Right ventricle myocardium inferior (tissue), 1 donor: ENCODE data around the gene RGN. TPM values are rescaled to one million over a fixed set of nuclear protein-coding genes. Genes with fewer than 3 reads are reported as not detected.

ENCODE experiments used
- ATAC-seq: fragments of 200-7000 bp; cut with Tn5 transposase; one replicate; pipeline ENCODE4 v1.9.1; 2020; ENCODE audit warnings: mild to moderate bottlenecking, moderate library complexity
- DNase-seq: peaks from one replicate; pipeline ENCODE4 v3.0.0; 2021; ENCODE audit errors: missing footprints
- intact Hi-C: fragments of 100-400 bp; cut with DNase I; formaldehyde crosslinking; loops from one replicate; pipeline ENCODE4 v1.11.0; 2022
- long read RNA-seq: library from polyadenylated mRNA; unstranded; transcript quantifications from one replicate; pipeline ENCODE4 v2.0.0, GENCODE V29; 2021
- total RNA-seq: library from RNA; stranded (reverse); fragmentation: NEBNext Ultra II Directional; extraction: Animal tissue kit (Norgen Biotek cat#: 25700); gene quantifications from one replicate; pipeline ENCODE4 v1.2.1, GENCODE V29; 2021
- donor health status: DM: no; HTN: yes; CAD: no; lungs with severe emphysema.

The RGN gene
- 14.1 TPM for total RNA-seq
- long read RNA-seq, transcript RGN-202 (7 exons, 1,611 nt), result major isoform, 5 of 9 reads
- long read RNA-seq, partial matches to known transcripts, result 1 of 9 reads
- long read RNA-seq, other reads (novel, unspliced or antisense), result 0 of 9 reads

- ATAC-seq (peak; percentile 67), DNase-seq (no peak)
Measured at GRCh38 chrX:47078129-47079043, at the start of gene RGN. Gene RGN (plus strand): TSS chrX:47078443. CDS start chrX:47081145, 2,702 bp downstream.

GRCh38 chrX:47030339-47030738 lies 47.9 kb upstream of the RGN start:
- ATAC-seq, result no peak
- DNase-seq, result no peak
- intact Hi-C loops, result loop anchor here (1.0 to 5.0 kb wide), 2 partner anchors 127 to 268 kb away; no protein-coding TSS in a partner anchor

More at GRCh38 chrX:47078129-47079043, at the start of gene RGN:
- intact Hi-C loops, result no loop called here

GRCh38 chrX:47047989-47048388 lies 30.3 kb upstream of the RGN start:
- intact Hi-C loops, result no loop called here
- no peak for DNase-seq
- no peak for ATAC-seq

- no peak for DNase-seq
- no peak for ATAC-seq
- intact Hi-C loops, result no loop called here
Measured at GRCh38 chrX:47059142-47059874, 18.9 kb upstream of the RGN start.

GRCh38 chrX:47060708-47061107 lies 17.5 kb upstream of the RGN start:
- ATAC-seq (no peak), DNase-seq (no peak)
- intact Hi-C loops, result no loop called here

GRCh38 chrX:47061238-47061919 lies 16.9 kb upstream of the RGN start:
- DNase-seq (no peak), ATAC-seq (no peak)

GRCh38 chrX:47063179-47063578 lies 15.1 kb upstream of the RGN start:
- ATAC-seq, result no peak
- intact Hi-C loops, result no loop called here
- DNase-seq, result no peak

More at GRCh38 chrX:47061238-47061919, 16.9 kb upstream of the RGN start:
- intact Hi-C loops, result no loop called here

GRCh38 chrX:47068214-47068613 lies 10.0 kb upstream of the RGN start:
- intact Hi-C loops, result no loop called here
- no peak for DNase-seq
- no peak for ATAC-seq

GRCh38 chrX:47068720-47069119 lies 9.5 kb upstream of the RGN start:
- DNase-seq (no peak), ATAC-seq (no peak)
- intact Hi-C loops, result no loop called here

- intact Hi-C loops, result no loop called here
- no peak for DNase-seq
- ATAC-seq, result no peak
Measured at GRCh38 chrX:47080215-47080914, 2.1 kb downstream of the RGN start.

GRCh38 chrX:47080915-47081236 lies 2.6 kb downstream of the RGN start:
- no peak for ATAC-seq
- intact Hi-C loops, result no loop called here
- DNase-seq, result no peak

GRCh38 chrX:47091149-47091775 lies 13.0 kb downstream of the RGN start:
- intact Hi-C loops, result loop anchor here (5.0 to 10.0 kb wide), 2 partner anchors 189 to 336 kb away; partner anchors contain the start of gene SLC9A7
- DNase-seq, result no peak
- ATAC-seq, result no peak

GRCh38 chrX:47093248-47093647 lies 15.0 kb downstream of the RGN start:
- DNase-seq (no peak), ATAC-seq (no peak)
- intact Hi-C loops, result loop anchor here (5.0 to 10.0 kb wide), 2 partner anchors 191 to 338 kb away; partner anchors contain the start of gene SLC9A7

GRCh38 chrX:47093860-47094259 lies 15.6 kb downstream of the RGN start:
- intact Hi-C loops, result loop anchor here (5.0 to 10.0 kb wide), 2 partner anchors 192 to 339 kb away; partner anchors contain the start of gene SLC9A7
- DNase-seq (no peak), ATAC-seq (no peak)

- ATAC-seq (no peak), DNase-seq (no peak)
- intact Hi-C loops, result loop anchor here (10.0 kb wide), 1 partner anchor 342 kb away; the partner anchor contains the start of gene SLC9A7
Measured at GRCh38 chrX:47097018-47097417, 18.8 kb downstream of the RGN start.

GRCh38 chrX:47098338-47099094 lies 20.3 kb downstream of the RGN start:
- DNase-seq (no peak), ATAC-seq (no peak)
- intact Hi-C loops, result loop anchor here (10.0 kb wide), 1 partner anchor 344 kb away; the partner anchor contains the start of gene SLC9A7

GRCh38 chrX:47101206-47101605 lies 23.0 kb downstream of the RGN start:
- ATAC-seq, result no peak
- intact Hi-C loops, result no loop called here
- no peak for DNase-seq
